Measurements from ENCODE around the gene NR1H4. TPM values are rescaled to one million over a fixed set of nuclear protein-coding genes. Genes with fewer than 3 reads are reported as not detected.

The NR1H4 gene
- total RNA-seq, 1 donor from 2014 or later: not detected

- DNase-seq (ENCODE audit: extremely low spot score, unreplicated experiment): no peak
- Mint-ChIP-seq H3K36me3 (ENCODE audit: unreplicated experiment) (no peaks in the 10 kb centered on the region), H3K27me3 (ENCODE audit: unreplicated experiment) (peaks cover 6% of the 10 kb centered on the region), H3K4me3 (ENCODE audit: unreplicated experiment) (no peak overlapping the region), H3K4me1 (ENCODE audit: unreplicated experiment) (no peaks in the 10 kb centered on the region), H3K9me3 (ENCODE audit: unreplicated experiment) (no peaks in the 10 kb centered on the region), H3K27ac (ENCODE audit: unreplicated experiment) (no peak overlapping the region)
- no peak for TF ChIP-seq CTCF (IDR thresholded peaks at IDR 0.05)
These were observed 15.7 kb downstream of the NR1H4 start for GRCh38 chr12:100489251-100489820.

GRCh38 chr12:100490056-100490455, 16.4 kb downstream of the NR1H4 start:
- Mint-ChIP-seq H3K27ac (ENCODE audit: unreplicated experiment) (no peak overlapping the region), H3K4me3 (ENCODE audit: unreplicated experiment) (no peak overlapping the region), H3K27me3 (ENCODE audit: unreplicated experiment) (peaks cover 6% of the 10 kb centered on the region), H3K36me3 (ENCODE audit: unreplicated experiment) (no peaks in the 10 kb centered on the region), H3K9me3 (ENCODE audit: unreplicated experiment) (no peaks in the 10 kb centered on the region), H3K4me1 (ENCODE audit: unreplicated experiment) (no peaks in the 10 kb centered on the region)
- no peak for TF ChIP-seq CTCF (IDR thresholded peaks at IDR 0.05)
- DNase-seq (ENCODE audit: extremely low spot score, unreplicated experiment): no peak

- H3K4me3 Mint-ChIP-seq (ENCODE audit: unreplicated experiment): no peak overlapping the region
- H3K36me3 Mint-ChIP-seq (ENCODE audit: unreplicated experiment): no peaks in the 10 kb centered on the region
- H3K9me3 Mint-ChIP-seq (ENCODE audit: unreplicated experiment): no peaks in the 10 kb centered on the region
- peaks cover 6% of the 10 kb centered on the region for H3K27me3 Mint-ChIP-seq (ENCODE audit: unreplicated experiment)
- H3K27ac Mint-ChIP-seq (ENCODE audit: unreplicated experiment): no peak overlapping the region
- H3K4me1 Mint-ChIP-seq (ENCODE audit: unreplicated experiment): no peaks in the 10 kb centered on the region
- no peak for DNase-seq (ENCODE audit: extremely low spot score, unreplicated experiment)
- no peak for TF ChIP-seq CTCF (IDR thresholded peaks at IDR 0.05)
These were observed 17.4 kb downstream of the NR1H4 start for GRCh38 chr12:100491104-100491503.

- TF ChIP-seq CTCF (IDR thresholded peaks at IDR 0.05): no peak
- Mint-ChIP-seq H3K36me3 (ENCODE audit: unreplicated experiment) (no peaks in the 10 kb centered on the region), H3K4me1 (ENCODE audit: unreplicated experiment) (no peaks in the 10 kb centered on the region), H3K27ac (ENCODE audit: unreplicated experiment) (no peak overlapping the region), H3K9me3 (ENCODE audit: unreplicated experiment) (no peaks in the 10 kb centered on the region), H3K27me3 (ENCODE audit: unreplicated experiment) (peaks cover 7% of the 10 kb centered on the region), H3K4me3 (ENCODE audit: unreplicated experiment) (no peak overlapping the region)
- DNase-seq (ENCODE audit: extremely low spot score, unreplicated experiment): no peak
These were observed 19.8 kb downstream of the NR1H4 start for GRCh38 chr12:100493396-100494012.

GRCh38 chr12:100494026-100494425, 20.4 kb downstream of the NR1H4 start:
- peaks cover 7% of the 10 kb centered on the region for H3K27me3 Mint-ChIP-seq (ENCODE audit: unreplicated experiment)
- no peaks in the 10 kb centered on the region for H3K9me3 Mint-ChIP-seq (ENCODE audit: unreplicated experiment)
- no peak for TF ChIP-seq CTCF (IDR thresholded peaks at IDR 0.05)
- H3K27ac Mint-ChIP-seq (ENCODE audit: unreplicated experiment): no peak overlapping the region
- H3K4me3 Mint-ChIP-seq (ENCODE audit: unreplicated experiment): no peak overlapping the region
- DNase-seq (ENCODE audit: extremely low spot score, unreplicated experiment): no peak
- no peaks in the 10 kb centered on the region for H3K4me1 Mint-ChIP-seq (ENCODE audit: unreplicated experiment)
- H3K36me3 Mint-ChIP-seq (ENCODE audit: unreplicated experiment): no peaks in the 10 kb centered on the region

All from osteocyte (in vitro differentiated cells).